ENCODE data around the gene PPCDC.
A peak's percentile ranks its signal among the peaks of the same experiment; 100 is the strongest.

PPCDC gene

DNA sequence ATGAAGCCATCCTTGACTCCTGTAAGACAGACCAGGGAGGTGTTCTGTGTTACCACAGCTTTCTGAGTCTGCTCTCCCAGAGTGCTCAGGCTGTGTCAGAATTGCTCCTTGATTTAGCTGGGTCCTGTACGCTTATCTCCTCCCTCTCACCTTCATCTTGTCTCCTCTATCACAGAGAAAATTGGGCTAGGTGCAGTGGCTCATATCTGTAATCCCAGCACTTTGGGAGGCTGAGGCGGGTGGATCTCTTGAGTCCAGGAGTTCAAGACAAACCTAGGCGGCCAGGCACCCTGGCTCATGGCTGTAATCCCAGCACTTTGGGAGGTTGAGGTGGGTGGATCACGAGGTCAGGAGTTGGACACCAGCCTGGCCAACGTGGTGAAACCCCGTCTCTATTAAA is 22.1 kb upstream of the PPCDC start:
- Histone ChIP-seq H3K36me3 (ENCODE audit: control insufficient read depth, insufficient read depth, low read length) (no peaks in the 10 kb centered on the region), H3K4me2 (ENCODE audit: low read length) (no peak overlapping the region), H3K27me3 (ENCODE audit: insufficient read depth, low read length, poor library complexity) (peaks cover 2% of the 10 kb centered on the region), H3K4me1 (ENCODE audit: control insufficient read depth, low read depth, low read length) (peaks cover under 1% of the 10 kb centered on the region), H2BK15ac (replicated peaks; ENCODE audit: low read depth) (no peak overlapping the region), H2AK5ac (ENCODE audit: low read length) (no peak overlapping the region), H3K23ac (ENCODE audit: low read length) (no peak overlapping the region), H3K79me1 (ENCODE audit: low read length) (no peaks in the 10 kb centered on the region), H4K5ac (ENCODE audit: low read length) (no peak overlapping the region), H3K18ac (ENCODE audit: low read length) (no peak overlapping the region), H3K27ac (ENCODE audit: low read depth, low read length) (no peak overlapping the region), H3K79me2 (ENCODE audit: control insufficient read depth, insufficient read depth, low read length) (no peaks in the 10 kb centered on the region), H3K4me3 (ENCODE audit: low read length) (no peak overlapping the region), H3K4ac (ENCODE audit: low read depth, low read length) (no peak overlapping the region), H4K8ac (ENCODE audit: low read depth, low read length) (no peak overlapping the region), H3K56ac (ENCODE audit: low read length) (no peak overlapping the region), H3K9ac (ENCODE audit: low read length) (no peak overlapping the region), H2BK120ac (ENCODE audit: low read depth, low read length) (no peak overlapping the region), H2BK5ac (ENCODE audit: low read length) (no peak overlapping the region)
- DNase-seq: no peak
- no CpG with 5 or more reads among the region's 6 CpGs for WGBS (ENCODE audit: extremely low coverage, insufficient coverage, low lambda C conversion rate)

DNA sequence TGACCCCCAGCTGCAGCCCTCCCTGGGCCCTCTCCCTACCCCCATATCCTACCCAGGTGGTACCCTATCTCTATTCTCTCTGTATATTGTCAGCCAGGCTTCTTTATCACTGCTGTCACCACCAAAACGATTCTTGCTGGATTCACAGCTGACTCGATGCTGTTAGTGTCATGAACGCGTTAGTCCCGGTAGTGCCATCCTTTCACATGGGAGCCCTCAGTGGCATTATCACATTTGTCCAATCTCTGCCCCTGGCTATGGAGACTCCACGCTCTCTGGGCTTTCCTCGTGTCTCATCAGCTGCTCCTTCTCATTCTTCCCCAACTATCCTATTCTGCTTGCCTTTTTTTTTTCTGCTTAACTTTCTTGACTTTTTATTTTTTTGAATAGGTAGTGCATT is 21.0 kb upstream of the PPCDC start:
- H2AK5ac ChIP-seq (ENCODE audit: low read length): no peak overlapping the region
- no peak overlapping the region for H4K5ac ChIP-seq (ENCODE audit: low read length)
- H2BK15ac ChIP-seq (replicated peaks; ENCODE audit: low read depth): no peak overlapping the region
- no peak overlapping the region for H3K56ac ChIP-seq (ENCODE audit: low read length)
- no peaks in the 10 kb centered on the region for H3K27me3 ChIP-seq (ENCODE audit: insufficient read depth, low read length, poor library complexity)
- H4K8ac ChIP-seq (ENCODE audit: low read depth, low read length): no peak overlapping the region
- no peak overlapping the region for H2BK5ac ChIP-seq (ENCODE audit: low read length)
- H3K9ac ChIP-seq (ENCODE audit: low read length): no peak overlapping the region
- H3K79me1 ChIP-seq (ENCODE audit: low read length): no peaks in the 10 kb centered on the region
- no CpG with 5 or more reads among the region's 7 CpGs for WGBS (ENCODE audit: extremely low coverage, insufficient coverage, low lambda C conversion rate)
- H3K23ac ChIP-seq (ENCODE audit: low read length): no peak overlapping the region
- H3K18ac ChIP-seq (ENCODE audit: low read length): no peak overlapping the region
- DNase-seq: no peak
- no peak overlapping the region for H2BK120ac ChIP-seq (ENCODE audit: low read depth, low read length)
- H3K4me2 ChIP-seq (ENCODE audit: low read length): no peak overlapping the region
- H3K4ac ChIP-seq (ENCODE audit: low read depth, low read length): no peak overlapping the region
- no peaks in the 10 kb centered on the region for H3K4me1 ChIP-seq (ENCODE audit: control insufficient read depth, low read depth, low read length)
- H3K79me2 ChIP-seq (ENCODE audit: control insufficient read depth, insufficient read depth, low read length): no peaks in the 10 kb centered on the region
- H3K4me3 ChIP-seq (ENCODE audit: low read length): no peak overlapping the region
- H3K36me3 ChIP-seq (ENCODE audit: control insufficient read depth, insufficient read depth, low read length): no peaks in the 10 kb centered on the region
- H3K27ac ChIP-seq (ENCODE audit: low read depth, low read length): no peak overlapping the region

DNA sequence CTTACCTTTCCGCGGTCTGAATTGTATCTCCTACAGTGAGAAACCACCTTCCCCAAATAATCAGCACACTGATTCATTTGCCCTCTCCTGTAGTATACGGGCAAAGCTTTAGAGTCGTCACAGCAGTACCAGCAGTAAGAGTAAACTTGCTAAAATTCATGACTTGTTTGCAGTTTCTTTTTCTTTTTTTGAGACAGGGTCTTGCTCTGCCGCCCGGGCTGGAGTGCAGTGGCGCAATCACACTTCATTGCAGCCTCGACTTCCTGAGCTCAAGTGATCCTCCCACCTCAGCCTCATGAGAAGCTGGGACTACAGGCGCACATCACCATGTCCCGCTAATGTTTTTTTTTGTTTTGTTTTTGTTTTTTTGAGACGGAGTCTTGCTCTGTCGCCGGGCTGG is 16.2 kb upstream of the PPCDC start:
- Histone ChIP-seq H3K4me1 (ENCODE audit: control insufficient read depth, low read depth, low read length) (no peaks in the 10 kb centered on the region), H3K23ac (ENCODE audit: low read length) (no peak overlapping the region), H2BK15ac (replicated peaks; ENCODE audit: low read depth) (no peak overlapping the region), H2BK5ac (ENCODE audit: low read length) (no peak overlapping the region), H3K79me1 (ENCODE audit: low read length) (no peaks in the 10 kb centered on the region), H3K27me3 (ENCODE audit: insufficient read depth, low read length, poor library complexity) (no peaks in the 10 kb centered on the region), H3K79me2 (ENCODE audit: control insufficient read depth, insufficient read depth, low read length) (no peaks in the 10 kb centered on the region), H3K4me3 (ENCODE audit: low read length) (no peak overlapping the region), H3K36me3 (ENCODE audit: control insufficient read depth, insufficient read depth, low read length) (no peaks in the 10 kb centered on the region), H2AK5ac (ENCODE audit: low read length) (no peak overlapping the region), H3K27ac (ENCODE audit: low read depth, low read length) (no peak overlapping the region), H3K18ac (ENCODE audit: low read length) (no peak overlapping the region), H3K4ac (ENCODE audit: low read depth, low read length) (no peak overlapping the region), H3K4me2 (ENCODE audit: low read length) (no peak overlapping the region), H4K5ac (ENCODE audit: low read length) (no peak overlapping the region), H3K56ac (ENCODE audit: low read length) (no peak overlapping the region), H2BK120ac (ENCODE audit: low read depth, low read length) (no peak overlapping the region), H3K9ac (ENCODE audit: low read length) (no peak overlapping the region), H4K8ac (ENCODE audit: low read depth, low read length) (no peak overlapping the region)
- no CpG with 5 or more reads among the region's 13 CpGs for WGBS (ENCODE audit: extremely low coverage, insufficient coverage, low lambda C conversion rate)
- no peak for DNase-seq

DNA sequence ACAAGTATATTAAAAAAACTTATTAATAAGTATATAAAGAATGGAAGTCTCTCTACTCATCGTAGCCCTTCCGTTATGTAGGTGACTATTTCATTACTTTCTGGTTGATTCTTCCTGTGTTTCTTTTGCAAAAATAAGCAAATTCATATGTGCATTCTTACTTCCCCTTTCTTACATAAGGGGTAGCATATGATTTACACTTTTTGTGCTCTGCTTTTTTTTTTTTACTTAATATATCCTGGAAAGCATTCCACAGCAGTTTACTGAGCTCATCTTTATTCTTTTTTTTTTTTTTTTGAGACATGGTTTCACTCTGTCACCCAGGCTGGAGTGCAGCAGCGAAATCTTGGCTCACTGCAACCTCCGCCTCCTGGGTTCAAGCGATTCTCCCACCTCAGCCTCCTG is 15.2 kb upstream of the PPCDC start:
- Histone ChIP-seq H3K27ac (ENCODE audit: low read depth, low read length) (no peak overlapping the region), H4K5ac (ENCODE audit: low read length) (no peak overlapping the region), H3K4me2 (ENCODE audit: low read length) (no peak overlapping the region), H2BK120ac (ENCODE audit: low read depth, low read length) (no peak overlapping the region), H3K9ac (ENCODE audit: low read length) (no peak overlapping the region), H3K56ac (ENCODE audit: low read length) (no peak overlapping the region), H4K8ac (ENCODE audit: low read depth, low read length) (no peak overlapping the region), H3K4me3 (ENCODE audit: low read length) (no peak overlapping the region), H3K4ac (ENCODE audit: low read depth, low read length) (no peak overlapping the region), H3K23ac (ENCODE audit: low read length) (no peak overlapping the region), H3K4me1 (ENCODE audit: control insufficient read depth, low read depth, low read length) (no peaks in the 10 kb centered on the region), H2BK15ac (replicated peaks; ENCODE audit: low read depth) (no peak overlapping the region), H2BK5ac (ENCODE audit: low read length) (no peak overlapping the region), H3K79me1 (ENCODE audit: low read length) (no peaks in the 10 kb centered on the region), H2AK5ac (ENCODE audit: low read length) (no peak overlapping the region), H3K79me2 (ENCODE audit: control insufficient read depth, insufficient read depth, low read length) (no peaks in the 10 kb centered on the region), H3K18ac (ENCODE audit: low read length) (no peak overlapping the region), H3K36me3 (ENCODE audit: control insufficient read depth, insufficient read depth, low read length) (no peaks in the 10 kb centered on the region), H3K27me3 (ENCODE audit: insufficient read depth, low read length, poor library complexity) (no peaks in the 10 kb centered on the region)
- no CpG with 5 or more reads among the region's 5 CpGs for WGBS (ENCODE audit: extremely low coverage, insufficient coverage, low lambda C conversion rate)
- DNase-seq: no peak

DNA sequence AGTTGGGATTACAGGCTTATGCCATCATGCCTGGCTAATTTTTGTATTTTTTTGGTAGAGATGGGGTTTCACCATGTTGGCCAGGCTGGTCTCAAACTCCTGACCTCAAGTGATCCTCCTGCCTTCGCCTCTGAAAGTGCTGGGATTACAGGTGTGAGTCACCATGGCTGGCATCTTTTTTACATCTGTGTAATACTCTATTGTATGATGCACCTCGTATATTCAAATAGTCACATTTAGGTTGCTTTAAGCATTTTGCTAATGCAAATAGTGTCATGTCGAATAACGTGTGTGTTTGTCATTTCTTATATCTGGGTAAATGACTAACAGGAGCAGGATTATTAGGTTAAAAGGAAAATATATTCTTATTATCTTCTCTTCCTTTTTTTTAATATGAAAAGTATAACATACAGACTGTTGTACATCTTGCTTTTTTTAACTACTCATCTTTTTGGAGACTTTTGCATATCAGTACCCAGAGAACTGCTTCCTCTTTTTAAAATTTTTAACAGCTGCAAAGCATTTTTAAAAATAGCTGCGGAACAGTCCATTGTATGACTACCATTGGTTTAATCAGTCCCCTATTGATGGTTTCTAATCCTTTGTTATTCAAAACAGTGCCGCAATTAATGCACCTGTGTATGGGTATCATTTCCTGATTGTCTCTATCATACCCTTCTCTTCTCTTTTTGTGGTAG is 14.6 kb upstream of the PPCDC start:
- no CpG with 5 or more reads among the region's 6 CpGs for WGBS (ENCODE audit: extremely low coverage, insufficient coverage, low lambda C conversion rate)
- no peaks in the 10 kb centered on the region for H3K27me3 ChIP-seq (ENCODE audit: insufficient read depth, low read length, poor library complexity)
- H3K23ac ChIP-seq (ENCODE audit: low read length): no peak overlapping the region
- H4K5ac ChIP-seq (ENCODE audit: low read length): no peak overlapping the region
- no peaks in the 10 kb centered on the region for H3K79me2 ChIP-seq (ENCODE audit: control insufficient read depth, insufficient read depth, low read length)
- no peak for DNase-seq
- no peak overlapping the region for H2BK5ac ChIP-seq (ENCODE audit: low read length)
- H3K4me1 ChIP-seq (ENCODE audit: control insufficient read depth, low read depth, low read length): no peaks in the 10 kb centered on the region
- H2AK5ac ChIP-seq (ENCODE audit: low read length): no peak overlapping the region
- no peak overlapping the region for H3K4me2 ChIP-seq (ENCODE audit: low read length)
- no peak overlapping the region for H3K56ac ChIP-seq (ENCODE audit: low read length)
- H4K8ac ChIP-seq (ENCODE audit: low read depth, low read length): no peak overlapping the region
- H3K4me3 ChIP-seq (ENCODE audit: low read length): no peak overlapping the region
- no peak overlapping the region for H3K4ac ChIP-seq (ENCODE audit: low read depth, low read length)
- no peak overlapping the region for H3K27ac ChIP-seq (ENCODE audit: low read depth, low read length)
- no peak overlapping the region for H2BK15ac ChIP-seq (replicated peaks; ENCODE audit: low read depth)
- no peaks in the 10 kb centered on the region for H3K79me1 ChIP-seq (ENCODE audit: low read length)
- no peaks in the 10 kb centered on the region for H3K36me3 ChIP-seq (ENCODE audit: control insufficient read depth, insufficient read depth, low read length)
- no peak overlapping the region for H3K9ac ChIP-seq (ENCODE audit: low read length)
- no peak overlapping the region for H2BK120ac ChIP-seq (ENCODE audit: low read depth, low read length)
- no peak overlapping the region for H3K18ac ChIP-seq (ENCODE audit: low read length)

DNA sequence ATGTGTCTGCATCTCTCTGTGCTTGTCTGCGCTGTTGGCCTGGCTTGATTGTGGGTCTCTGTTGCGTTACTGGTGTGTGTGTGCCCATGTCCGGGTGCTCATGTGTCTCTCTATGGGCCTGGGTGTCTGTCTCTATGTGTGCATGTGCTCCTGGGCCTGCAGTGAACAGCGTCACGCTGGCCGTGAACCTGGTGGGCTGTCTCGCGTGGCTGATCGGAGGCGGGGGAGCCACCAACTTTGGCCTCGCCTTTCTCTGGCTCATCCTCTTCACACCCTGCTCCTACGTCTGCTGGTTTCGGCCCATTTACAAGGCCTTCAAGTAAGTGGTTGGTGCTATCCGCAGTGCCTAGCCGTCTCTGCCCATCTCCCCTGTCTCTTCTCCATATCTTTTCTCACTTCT is 7.0 kb upstream of the PPCDC start:
- Histone ChIP-seq H2BK120ac (ENCODE audit: low read depth, low read length) (no peak overlapping the region), H3K56ac (ENCODE audit: low read length) (no peak overlapping the region), H2AK5ac (ENCODE audit: low read length) (no peak overlapping the region), H2BK15ac (replicated peaks; ENCODE audit: low read depth) (no peak overlapping the region), H3K9ac (ENCODE audit: low read length) (no peak overlapping the region), H4K5ac (ENCODE audit: low read length) (no peak overlapping the region), H3K27me3 (ENCODE audit: insufficient read depth, low read length, poor library complexity) (no peaks in the 10 kb centered on the region), H3K36me3 (ENCODE audit: control insufficient read depth, insufficient read depth, low read length) (no peaks in the 10 kb centered on the region), H2BK5ac (ENCODE audit: low read length) (no peak overlapping the region), H3K79me1 (ENCODE audit: low read length) (no peaks in the 10 kb centered on the region), H3K27ac (ENCODE audit: low read depth, low read length) (no peak overlapping the region), H3K4me2 (ENCODE audit: low read length) (no peak overlapping the region), H4K8ac (ENCODE audit: low read depth, low read length) (no peak overlapping the region), H3K18ac (ENCODE audit: low read length) (no peak overlapping the region), H3K23ac (ENCODE audit: low read length) (peak overlapping the region; percentile 94), H3K4ac (ENCODE audit: low read depth, low read length) (no peak overlapping the region), H3K79me2 (ENCODE audit: control insufficient read depth, insufficient read depth, low read length) (no peaks in the 10 kb centered on the region), H3K4me3 (ENCODE audit: low read length) (no peak overlapping the region), H3K4me1 (ENCODE audit: control insufficient read depth, low read depth, low read length) (no peaks in the 10 kb centered on the region)
- no CpG with 5 or more reads among the region's 15 CpGs for WGBS (ENCODE audit: extremely low coverage, insufficient coverage, low lambda C conversion rate)
- DNase-seq: no peak

Measured in mesendoderm (in vitro differentiated cells).